ENCODE measurements around the gene DLGAP1.
"Not testable (repeated sequence)": the region's sequence is repeated elsewhere in the genome, so short reads cannot be mapped to it uniquely, and the experiment has no call there.

Gene DLGAP1

DNA sequence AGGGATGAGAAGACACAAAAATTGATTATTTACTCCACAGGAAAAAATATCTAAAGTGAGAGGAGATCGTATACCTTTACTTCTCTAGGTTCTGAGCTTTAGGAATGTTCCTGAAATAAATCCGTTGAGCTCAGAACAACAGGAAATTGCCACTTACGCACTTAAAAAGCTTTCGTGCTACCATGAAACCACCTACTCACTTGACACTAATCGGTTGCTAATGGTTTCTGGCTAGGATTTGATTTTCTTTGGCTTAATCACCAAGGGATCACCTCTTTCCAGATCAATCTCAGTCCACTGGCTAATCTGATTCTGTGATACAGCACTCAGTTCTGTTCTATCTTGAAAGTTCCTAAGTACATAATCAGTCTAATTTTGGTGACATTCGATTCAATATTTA is 419.6 kb downstream of the DLGAP1 start:
- in situ Hi-C loops (cut with MboI; ENCODE audit: low sequenced_read_pairs, unreplicated experiment): no loop called here
- TF ChIP-seq, protein P1, sequence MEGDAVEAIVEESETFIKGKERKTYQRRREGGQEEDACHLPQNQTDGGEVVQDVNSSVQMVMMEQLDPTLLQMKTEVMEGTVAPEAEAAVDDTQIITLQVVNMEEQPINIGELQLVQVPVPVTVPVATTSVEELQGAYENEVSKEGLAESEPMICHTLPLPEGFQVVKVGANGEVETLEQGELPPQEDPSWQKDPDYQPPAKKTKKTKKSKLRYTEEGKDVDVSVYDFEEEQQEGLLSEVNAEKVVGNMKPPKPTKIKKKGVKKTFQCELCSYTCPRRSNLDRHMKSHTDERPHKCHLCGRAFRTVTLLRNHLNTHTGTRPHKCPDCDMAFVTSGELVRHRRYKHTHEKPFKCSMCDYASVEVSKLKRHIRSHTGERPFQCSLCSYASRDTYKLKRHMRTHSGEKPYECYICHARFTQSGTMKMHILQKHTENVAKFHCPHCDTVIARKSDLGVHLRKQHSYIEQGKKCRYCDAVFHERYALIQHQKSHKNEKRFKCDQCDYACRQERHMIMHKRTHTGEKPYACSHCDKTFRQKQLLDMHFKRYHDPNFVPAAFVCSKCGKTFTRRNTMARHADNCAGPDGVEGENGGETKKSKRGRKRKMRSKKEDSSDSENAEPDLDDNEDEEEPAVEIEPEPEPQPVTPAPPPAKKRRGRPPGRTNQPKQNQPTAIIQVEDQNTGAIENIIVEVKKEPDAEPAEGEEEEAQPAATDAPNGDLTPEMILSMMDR (IDR thresholded peaks at IDR 0.05; ENCODE audit: borderline replicate concordance, control extremely low read depth, extremely low read depth, insufficient read depth, missing control alignments): no peak
- DNase-seq (ENCODE audit: low spot score): no peak

DNA sequence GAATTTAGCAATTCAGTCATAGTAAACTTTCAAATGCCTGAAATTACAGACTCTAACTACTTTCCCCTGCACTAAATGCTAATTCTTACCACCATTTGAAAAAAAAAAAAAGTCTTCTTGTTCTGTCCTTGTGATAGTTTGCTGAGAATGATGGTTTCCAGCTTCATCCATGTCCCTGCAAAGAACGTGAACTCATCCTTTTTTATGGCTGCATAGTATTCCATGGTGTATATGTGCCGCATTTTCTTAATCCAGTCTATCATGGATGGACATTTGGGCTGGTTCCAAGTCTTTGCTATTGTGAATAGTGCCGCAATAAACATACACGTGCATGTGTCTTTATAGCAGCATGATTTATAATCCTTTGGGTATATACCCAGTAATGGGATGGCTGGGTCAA is 420.3 kb downstream of the DLGAP1 start:
- DNase-seq (ENCODE audit: low spot score); in situ Hi-C loops (cut with MboI; ENCODE audit: low sequenced_read_pairs, unreplicated experiment): not testable (repeated sequence)

DNA sequence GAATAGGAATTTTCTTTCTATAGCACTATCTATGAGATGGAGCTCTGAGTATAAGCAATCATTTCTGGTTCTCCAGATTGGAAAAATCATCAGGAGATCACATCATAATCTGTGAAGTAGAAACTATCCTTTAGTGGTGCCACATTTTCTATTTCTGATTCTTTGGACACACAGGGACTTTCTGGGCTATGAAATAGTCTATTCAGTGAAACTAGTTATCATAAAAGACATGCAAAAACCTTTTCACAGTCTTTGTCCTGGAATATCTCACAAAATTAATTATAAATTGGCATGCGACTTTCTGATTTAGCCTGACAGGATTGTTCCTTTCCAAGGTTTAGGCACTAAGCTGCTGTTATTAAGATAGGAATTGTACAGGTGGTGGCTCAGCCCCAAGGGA is 428.6 kb downstream of the DLGAP1 start:
- no peak for DNase-seq (ENCODE audit: low spot score)
- in situ Hi-C loops (cut with MboI; ENCODE audit: low sequenced_read_pairs, unreplicated experiment): no loop called here

DNA sequence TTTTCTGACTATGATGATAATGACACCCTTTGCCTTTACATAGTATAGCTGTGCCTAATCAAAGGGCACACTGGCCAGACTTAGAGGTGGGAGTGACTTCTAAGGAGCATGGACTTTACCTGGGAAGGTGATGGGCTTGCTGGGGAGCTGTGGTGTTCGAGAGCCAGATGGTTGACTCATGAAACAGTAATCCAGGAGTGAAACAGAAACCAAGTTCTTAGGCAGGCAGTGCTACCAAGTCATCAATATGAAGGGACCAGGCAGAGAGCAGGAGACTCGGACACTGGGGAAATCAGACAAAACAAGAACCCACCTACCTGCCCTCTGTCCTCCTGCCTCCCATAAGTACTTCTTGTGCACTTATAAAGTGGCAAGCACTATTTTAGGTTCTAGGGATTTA is 430.4 kb downstream of the DLGAP1 start:
- in situ Hi-C loops (cut with MboI; ENCODE audit: low sequenced_read_pairs, unreplicated experiment): no loop called here
- TF ChIP-seq, protein P1 (IDR thresholded peaks at IDR 0.05; ENCODE audit: borderline replicate concordance, control extremely low read depth, extremely low read depth, insufficient read depth, missing control alignments): no peak
- DNase-seq (ENCODE audit: low spot score): no peak

More for the DNA sequence above, 428.6 kb downstream of the DLGAP1 start:
- TF ChIP-seq, protein P1 (IDR thresholded peaks at IDR 0.05; ENCODE audit: borderline replicate concordance, control extremely low read depth, extremely low read depth, insufficient read depth, missing control alignments): no peak

DNA sequence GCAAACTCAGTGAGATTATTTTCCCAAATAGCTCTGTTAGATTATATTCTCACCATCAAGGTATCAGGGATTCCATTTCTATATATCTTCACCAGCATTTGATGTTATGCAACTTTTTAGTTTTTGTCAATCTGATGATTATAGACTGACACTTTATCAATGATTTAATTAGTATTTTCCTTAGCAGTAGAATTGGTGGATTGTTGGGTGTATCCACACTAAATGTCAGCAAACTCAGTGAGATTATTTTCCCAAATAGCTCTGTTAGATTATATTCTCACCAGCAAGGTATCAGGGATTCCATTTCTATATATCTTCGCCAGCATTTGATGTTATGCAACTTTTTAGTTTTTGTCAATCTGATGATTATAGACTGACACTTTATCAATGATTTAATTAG is 432.4 kb downstream of the DLGAP1 start:
- in situ Hi-C loops (cut with MboI; ENCODE audit: low sequenced_read_pairs, unreplicated experiment); DNase-seq (ENCODE audit: low spot score): not testable (repeated sequence)

DNA sequence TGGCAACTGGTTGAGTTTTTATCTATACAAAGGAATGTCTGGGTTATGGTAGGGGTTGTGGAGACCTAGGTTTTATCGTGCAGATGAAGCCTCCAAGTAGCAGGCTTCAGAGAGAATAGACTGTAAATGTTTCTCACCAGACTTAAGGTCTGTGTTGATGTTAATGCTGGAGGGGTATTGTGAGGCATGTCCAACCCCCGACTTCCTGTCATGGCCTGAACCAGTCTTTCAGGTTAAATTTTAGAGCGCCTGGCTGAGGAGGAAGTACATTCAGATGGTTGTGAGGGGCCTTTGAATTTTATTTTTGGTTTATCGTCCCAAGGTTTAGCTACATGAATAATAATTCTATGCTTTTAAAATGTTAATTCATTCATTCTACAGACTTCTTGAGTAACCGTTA is 435.1 kb downstream of the DLGAP1 start:
- DNase-seq (ENCODE audit: low spot score): no peak
- in situ Hi-C loops (cut with MboI; ENCODE audit: low sequenced_read_pairs, unreplicated experiment): no loop called here

DNA sequence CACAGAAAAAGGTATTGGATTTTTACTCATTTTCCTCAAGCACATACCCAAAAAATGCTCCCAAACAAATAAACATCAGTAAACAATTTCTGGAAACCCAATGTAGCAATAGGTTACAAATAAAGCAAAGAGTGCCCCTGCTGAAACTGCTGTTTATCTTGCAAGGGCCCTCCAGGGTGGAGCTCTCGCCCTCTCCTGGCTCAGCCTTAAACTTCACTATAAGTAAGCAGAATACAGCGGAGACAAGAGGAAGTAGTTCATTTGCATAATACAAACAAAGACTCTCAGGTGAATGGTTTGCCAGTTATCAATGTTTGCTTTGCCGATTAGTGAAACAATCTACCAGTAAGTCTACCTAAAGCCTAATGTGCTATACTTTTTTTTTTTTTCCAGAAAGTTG is 437.6 kb downstream of the DLGAP1 start:
- TF ChIP-seq, protein P1 (IDR thresholded peaks at IDR 0.05; ENCODE audit: borderline replicate concordance, control extremely low read depth, extremely low read depth, insufficient read depth, missing control alignments): no peak
- peak; percentile 32 for DNase-seq (ENCODE audit: low spot score)
- in situ Hi-C loops (cut with MboI; ENCODE audit: low sequenced_read_pairs, unreplicated experiment): no loop called here

More for the DNA sequence above, 435.1 kb downstream of the DLGAP1 start:
- TF ChIP-seq, protein P1 (IDR thresholded peaks at IDR 0.05; ENCODE audit: borderline replicate concordance, control extremely low read depth, extremely low read depth, insufficient read depth, missing control alignments): no peak

DNA sequence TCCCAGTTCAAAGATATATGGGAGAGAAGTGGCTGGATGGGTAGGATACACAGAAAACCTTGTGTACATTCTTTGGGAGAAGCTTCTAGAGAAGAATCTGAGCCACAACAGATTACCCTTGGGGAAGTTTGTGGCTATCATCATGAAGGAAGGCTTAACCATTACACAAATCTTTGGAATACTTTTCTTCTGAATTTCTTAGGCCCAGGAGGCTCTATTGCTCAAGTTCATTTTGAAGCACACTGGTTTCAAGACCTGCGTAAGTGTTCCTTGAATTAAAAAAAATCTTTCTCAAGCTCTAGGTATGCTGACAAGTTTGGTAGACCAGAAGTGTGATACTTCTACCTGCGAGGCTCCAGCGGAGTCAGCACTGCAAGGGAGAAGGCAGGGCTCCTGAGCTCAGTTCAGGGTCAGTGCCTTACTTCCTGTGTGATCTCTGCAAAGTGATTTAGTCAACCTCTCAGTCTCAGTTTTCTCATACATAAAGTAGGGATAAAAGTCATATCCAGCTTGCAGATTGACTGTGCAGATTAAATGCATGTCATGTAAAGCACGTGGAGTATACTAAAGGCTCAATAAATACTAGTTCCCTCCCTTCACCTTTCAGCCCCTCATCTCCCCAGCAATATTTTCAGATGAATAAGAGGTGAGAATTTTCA is 438.6 kb downstream of the DLGAP1 start:
- in situ Hi-C loops (cut with MboI; ENCODE audit: low sequenced_read_pairs, unreplicated experiment): no loop called here
- no peak for DNase-seq (ENCODE audit: low spot score)
- TF ChIP-seq, protein P1 (IDR thresholded peaks at IDR 0.05; ENCODE audit: borderline replicate concordance, control extremely low read depth, extremely low read depth, insufficient read depth, missing control alignments): no peak
